ENCODE data around the gene SCT. TPM values are rescaled to one million over a fixed set of nuclear protein-coding genes. Genes with fewer than 3 reads are reported as not detected.

SCT gene
- total and polyA plus RNA-seq, 2 of the 8 experiments (the other 6 are each of a cell fraction or from before 2014, with no cell fraction given), result 1.7 to 2.0 TPM

DNA sequence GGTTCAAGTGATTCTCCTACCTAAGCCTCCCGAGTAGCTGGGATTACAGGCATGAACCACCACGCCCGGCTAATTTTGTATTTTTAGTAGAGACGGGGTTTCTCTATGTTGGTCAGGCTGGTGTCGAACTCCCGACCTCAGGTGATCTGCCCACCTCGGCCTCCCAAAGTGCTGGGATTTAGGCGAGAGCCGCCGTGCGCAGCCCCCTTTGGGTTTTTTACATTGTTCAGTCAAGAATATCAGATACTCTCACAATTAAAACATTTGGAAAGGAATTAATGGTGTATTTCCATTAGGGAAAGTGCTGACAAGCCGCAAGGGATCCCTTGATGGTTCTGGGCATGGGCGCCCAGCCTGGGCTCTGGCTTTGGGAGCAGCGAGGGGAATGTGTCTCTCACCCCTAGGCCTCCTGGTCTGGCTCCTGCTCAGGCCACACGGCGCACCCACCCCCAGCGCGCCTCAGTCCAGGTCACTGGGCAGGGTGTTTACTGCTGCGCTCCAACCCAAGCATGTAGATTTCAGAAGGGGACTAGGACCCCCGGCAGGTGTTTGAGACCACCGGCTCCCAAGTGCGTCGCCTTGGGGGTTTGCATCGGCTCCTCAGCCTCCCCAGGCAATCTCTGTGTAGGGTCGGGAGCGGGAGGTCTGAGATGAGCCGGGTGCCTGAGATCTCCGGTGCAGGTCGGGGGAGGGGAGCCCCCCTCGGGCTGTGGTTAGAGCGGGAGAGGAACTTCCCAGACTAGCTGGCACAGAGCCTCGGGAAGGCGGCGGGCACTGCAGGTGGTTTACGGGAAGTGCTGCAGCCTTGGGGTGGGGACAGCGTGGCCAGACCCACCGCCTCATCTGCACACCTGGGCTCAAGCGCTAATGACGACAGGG is 10.4 kb downstream of the SCT start:
- 88% methylated on average over 39 of the region's 39 CpGs; no CpG with 5 or more reads in 1 of the 2 experiments for WGBS, 2 experiments (ENCODE audit: extremely low coverage in 1 of 2, insufficient coverage in 1 of 2, insufficient read length in 1 of 2, insufficient replicate concordance in 2 of 2, low coverage in 1 of 2, low lambda C conversion rate in 2 of 2, missing lambda C conversion rate in 1 of 2)
- no peak for FAIRE-seq
- POLR2A ChIA-PET (ENCODE audit: partially characterized antibody), result interaction anchor here (1.2 to 1.5 kb wide), 5 partner anchors 10 to 59 kb away, joined by 3 to 8 read pairs (median 5); partner anchors contain the start of gene SCT
- TF ChIP-seq HDAC6 (IDR thresholded peaks at IDR 0.05; ENCODE audit: low read depth, low read length) (no peak), JUND (IDR thresholded peaks at IDR 0.05; ENCODE audit: low read length) (no peak), CTBP2 (IDR thresholded peaks at IDR 0.05; ENCODE audit: borderline replicate concordance, insufficient read depth, insufficient read length, low read length) (no peak), GTF2F1 (IDR thresholded peaks at IDR 0.05; ENCODE audit: borderline replicate concordance, low read depth, low read length) (no peak), RAD21 (IDR thresholded peaks at IDR 0.05 in 1 of 2, conservative IDR thresholded peaks at IDR 0.05 in 1 of 2; ENCODE audit: low read depth in 2 of 2, low read length in 2 of 2) (no peak), SP4 (IDR thresholded peaks at IDR 0.05; ENCODE audit: low read length) (no peak), SIX5 (IDR thresholded peaks at IDR 0.05; ENCODE audit: low read depth, low read length) (no peak), SP1 (IDR thresholded peaks at IDR 0.05; ENCODE audit: low read depth, low read length) (no peak), TAF7 (optimal IDR thresholded peaks at IDR 0.05; ENCODE audit: borderline replicate concordance, low read depth, low read length) (no peak)
- TF ChIP-seq, protein P1, sequence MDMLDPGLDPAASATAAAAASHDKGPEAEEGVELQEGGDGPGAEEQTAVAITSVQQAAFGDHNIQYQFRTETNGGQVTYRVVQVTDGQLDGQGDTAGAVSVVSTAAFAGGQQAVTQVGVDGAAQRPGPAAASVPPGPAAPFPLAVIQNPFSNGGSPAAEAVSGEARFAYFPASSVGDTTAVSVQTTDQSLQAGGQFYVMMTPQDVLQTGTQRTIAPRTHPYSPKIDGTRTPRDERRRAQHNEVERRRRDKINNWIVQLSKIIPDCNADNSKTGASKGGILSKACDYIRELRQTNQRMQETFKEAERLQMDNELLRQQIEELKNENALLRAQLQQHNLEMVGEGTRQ (IDR thresholded peaks at IDR 0.05; ENCODE audit: low read length), result no peak

More for the DNA sequence above, 10.4 kb downstream of the SCT start:
- H3K23me2 ChIP-seq (ENCODE audit: low read depth, low read length), result peaks cover 3% of the 10 kb centered on the region; the same call in 1 of the 2 replicates
- peak overlapping the region in 1 of 2 experiments; percentile 44; a peak in 2 of 4 replicates for H3K4me2 ChIP-seq (ENCODE audit: insufficient read depth in 1 of 2, low read depth in 2 of 2, low read length in 2 of 2)
- H3K79me1 ChIP-seq (ENCODE audit: low read depth, low read length), result peaks cover 3% of the 10 kb centered on the region
- H2BK15ac ChIP-seq (ENCODE audit: low read length), result no peak overlapping the region
- H3K23ac ChIP-seq (ENCODE audit: insufficient read length), result no peak overlapping the region
- no peak overlapping the region for H4K91ac ChIP-seq (replicated peaks; ENCODE audit: insufficient read length, low read length)
- H2BK120ac ChIP-seq (replicated peaks; ENCODE audit: low read depth, low read length), result no peak overlapping the region
- H3K4me1 ChIP-seq (replicated peaks in 1 of 4; ENCODE audit: control insufficient read depth in 3 of 4, insufficient read depth in 4 of 4, low read length in 3 of 4), result peaks cover 0 to 15% (median 3%) of the 10 kb centered on the region in 4 experiments; a peak in 5 of 7 replicates
- no peak overlapping the region for H3K9ac ChIP-seq (replicated peaks in 1 of 4; ENCODE audit: extremely low read depth in 1 of 4, low read depth in 3 of 4, low read length in 3 of 4)
- no peaks in the 10 kb centered on the region for H3K79me2 ChIP-seq (ENCODE audit: control insufficient read depth in 1 of 2, insufficient read depth in 2 of 2, low read length in 2 of 2)
- no peak overlapping the region for H2AFZ ChIP-seq (ENCODE audit: low read length)
- no peak overlapping the region for H4K8ac ChIP-seq (ENCODE audit: extremely low read depth, insufficient read depth, low read length)
- no peak overlapping the region for H4K5ac ChIP-seq (ENCODE audit: insufficient read length, low read depth, low read length)
- H3K4ac ChIP-seq (replicated peaks; ENCODE audit: insufficient read length, low read depth, low read length), result no peak overlapping the region
- no peak overlapping the region for H2BK12ac ChIP-seq (ENCODE audit: low read depth, low read length)
- no peak overlapping the region for H2AK5ac ChIP-seq (ENCODE audit: low read depth, low read length)
- no peak overlapping the region for H3K56ac ChIP-seq (replicated peaks; ENCODE audit: insufficient read length, low read depth, low read length)
- peak in 1 of 2 experiments; percentile 45 for DNase-seq (ENCODE audit: low read depth in 1 of 2, low spot score in 2 of 2)
- H3K14ac ChIP-seq (ENCODE audit: insufficient read length), result no peak overlapping the region
- H4K20me1 ChIP-seq (replicated peaks in 1 of 2; ENCODE audit: control insufficient read depth in 1 of 2, insufficient read depth in 2 of 2, low read length in 2 of 2), result peaks cover 17 to 23% of the 10 kb centered on the region in 2 experiments
- H3K27ac ChIP-seq (ENCODE audit: low read depth, low read length), result no peak overlapping the region
- H3K27me3 ChIP-seq (replicated peaks in 1 of 4; ENCODE audit: control insufficient read depth in 3 of 4, extremely low read depth in 1 of 4, insufficient read depth in 3 of 4, low read length in 3 of 4), result no peaks in the 10 kb centered on the region
- H3K4me3 ChIP-seq (ENCODE audit: extremely low read depth in 1 of 4, insufficient read depth in 2 of 4, low read depth in 3 of 4, low read length in 4 of 4), result peak overlapping the region in 2 of 4 experiments; percentile 58 to 80; a peak in 4 of 8 replicates
- CTCF ChIA-PET (ENCODE audit: partially characterized antibody), result interaction anchor here (0.9 kb wide), 1 partner anchor 10 kb away, joined by 4 read pairs; no protein-coding TSS in a partner anchor
- H3K36me3 ChIP-seq (ENCODE audit: control insufficient read depth in 2 of 4, insufficient read depth in 4 of 4, low read length in 3 of 4), result peaks cover 3 to 15% (median 8%) of the 10 kb centered on the region in 4 experiments; a peak in 5 of 8 replicates
- no peak overlapping the region for H2BK5ac ChIP-seq (ENCODE audit: low read depth, low read length)
- H2BK20ac ChIP-seq (ENCODE audit: low read length), result no peak overlapping the region
- H3K9me3 ChIP-seq (ENCODE audit: insufficient read depth in 2 of 2, low read depth in 1 of 2, low read length in 1 of 2), result no peaks in the 10 kb centered on the region
- H3K18ac ChIP-seq (ENCODE audit: extremely low read depth, low read length), result no peak overlapping the region
